HG03432 (cell line): ENCODE measurements around the gene DLX4.

Experiments
- ATAC-seq: cut with Tn5 transposase; IDR thresholded peaks from one replicate; pipeline ENCODE4 v1.9.1; 2021; ENCODE audit warnings: mild to moderate bottlenecking, moderate library complexity; ENCODE audit not compliant: unreplicated experiment

DLX4 gene

GRCh38 chr17:50003911-50004310 is 34.9 kb downstream of the DLX4 start:
- no peak for ATAC-seq

- no peak for ATAC-seq
Observed at GRCh38 chr17:50009282-50009681, 40.3 kb downstream of the DLX4 start.

GRCh38 chr17:50013079-50013478 is 44.1 kb downstream of the DLX4 start:
- ATAC-seq, result no peak

GRCh38 chr17:50014471-50015088 is 45.6 kb downstream of the DLX4 start:
- ATAC-seq, result no peak

- ATAC-seq, result no peak
Observed at GRCh38 chr17:50015146-50015545, 46.2 kb downstream of the DLX4 start.

GRCh38 chr17:50018909-50019308 is 49.9 kb downstream of the DLX4 start:
- ATAC-seq, result no peak

- no peak for ATAC-seq
Observed at GRCh38 chr17:50020841-50021599, 52.0 kb downstream of the DLX4 start.

- no peak for ATAC-seq
Observed at GRCh38 chr17:50021681-50022370, 52.8 kb downstream of the DLX4 start.

- ATAC-seq, result no peak
Observed at GRCh38 chr17:50022463-50023130, 53.6 kb downstream of the DLX4 start.

- no peak for ATAC-seq
Observed at GRCh38 chr17:50023520-50023919, 54.5 kb downstream of the DLX4 start.
